Kidney capillary endothelial cell (primary cell): Measurements from ENCODE around the gene ZNF598.
"Not testable (repeated sequence)": the region's sequence is repeated elsewhere in the genome, so short reads cannot be mapped to it uniquely, and the experiment has no call there.

Experiments
- DNase-seq: peaks from one replicate; pipeline ENCODE4 v3.0.0-alpha.2; 2018; ENCODE audit warnings: low spot score

ZNF598 gene

DNA sequence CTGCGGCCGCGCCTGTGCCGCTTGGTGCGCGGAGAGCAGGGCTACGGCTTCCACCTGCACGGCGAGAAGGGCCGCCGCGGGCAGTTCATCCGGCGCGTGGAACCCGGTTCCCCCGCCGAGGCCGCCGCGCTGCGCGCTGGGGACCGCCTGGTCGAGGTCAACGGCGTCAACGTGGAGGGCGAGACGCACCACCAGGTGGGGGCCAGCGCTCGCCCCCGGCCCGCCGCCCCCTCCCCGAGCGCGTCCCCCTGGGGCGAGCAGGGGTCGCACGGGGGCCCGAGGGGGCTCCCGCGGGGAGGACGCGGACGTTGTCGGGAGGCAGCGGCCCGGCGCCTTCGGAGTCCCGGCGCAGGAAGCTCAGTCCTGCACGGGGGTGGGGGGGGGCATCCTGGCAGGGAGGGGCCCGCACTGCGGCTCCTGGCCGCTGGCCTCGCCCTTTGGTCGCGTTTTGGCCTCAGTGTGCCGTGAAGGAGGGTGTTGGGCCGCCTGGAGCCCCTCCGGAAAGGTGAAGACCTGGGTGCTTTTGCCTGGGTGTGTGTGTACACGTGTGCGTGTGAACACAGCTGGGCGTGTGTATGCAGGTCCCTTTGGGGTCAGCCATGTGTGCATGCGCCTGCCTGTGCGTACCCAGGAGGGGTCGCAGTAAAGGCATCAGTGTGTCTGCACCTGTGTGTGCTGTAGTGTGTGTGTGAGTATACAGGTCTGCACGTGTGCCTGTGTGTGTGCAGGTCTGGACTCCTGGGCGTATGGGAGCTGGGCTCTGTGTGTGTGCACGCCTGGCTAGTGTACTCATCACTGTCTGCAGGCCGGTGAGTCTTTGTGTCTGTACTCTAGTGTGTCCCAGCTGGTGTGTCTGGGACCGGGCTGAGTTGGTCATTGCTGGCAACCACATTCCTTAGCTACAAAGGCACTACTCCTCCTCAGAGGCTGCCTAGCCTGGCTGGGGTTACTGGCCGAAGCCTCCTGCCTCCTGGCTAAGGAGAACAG lies 17.7 kb upstream of the ZNF598 start:
- DNase-seq: no peak

GRCh38 chr16:2026461-2027023 lies 16.9 kb upstream of the ZNF598 start, which contains the start of gene NHERF2:
Gene NHERF2 (plus strand): TSS chr16:2026902. CDS start chr16:2027006, 104 bp downstream.
- DNase-seq: no peak

- DNase-seq: no peak
Observed at GRCh38 chr16:2025878-2026460, 16.3 kb upstream of the ZNF598 start.

GRCh38 chr16:2025251-2025650 lies 15.6 kb upstream of the ZNF598 start:
- no peak for DNase-seq

DNA sequence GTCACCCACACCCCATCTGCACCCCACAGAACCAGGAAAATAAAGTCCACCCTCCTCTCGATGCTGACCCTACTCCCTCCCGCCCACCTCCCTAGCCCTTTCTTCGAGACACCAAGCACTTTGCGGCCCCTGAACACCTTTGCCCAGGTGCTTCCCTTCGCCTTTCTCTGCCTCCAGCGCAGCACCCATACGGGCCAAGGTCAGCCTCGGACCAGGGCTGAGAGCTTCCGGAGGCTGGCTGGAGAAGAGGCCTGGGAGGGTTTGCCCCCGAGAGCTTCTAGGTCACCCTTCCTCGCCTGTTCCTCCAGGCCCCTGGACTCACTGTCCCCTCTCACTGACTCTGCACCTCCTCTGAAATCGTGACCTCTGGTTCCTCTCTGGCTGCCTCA lies 14.4 kb upstream of the ZNF598 start:
- DNase-seq: no peak

GRCh38 chr16:2023092-2024031 lies 13.7 kb upstream of the ZNF598 start:
- DNase-seq: peak; percentile 88

- DNase-seq: no peak
Observed at GRCh38 chr16:2022723-2023091, 13.1 kb upstream of the ZNF598 start.

DNA sequence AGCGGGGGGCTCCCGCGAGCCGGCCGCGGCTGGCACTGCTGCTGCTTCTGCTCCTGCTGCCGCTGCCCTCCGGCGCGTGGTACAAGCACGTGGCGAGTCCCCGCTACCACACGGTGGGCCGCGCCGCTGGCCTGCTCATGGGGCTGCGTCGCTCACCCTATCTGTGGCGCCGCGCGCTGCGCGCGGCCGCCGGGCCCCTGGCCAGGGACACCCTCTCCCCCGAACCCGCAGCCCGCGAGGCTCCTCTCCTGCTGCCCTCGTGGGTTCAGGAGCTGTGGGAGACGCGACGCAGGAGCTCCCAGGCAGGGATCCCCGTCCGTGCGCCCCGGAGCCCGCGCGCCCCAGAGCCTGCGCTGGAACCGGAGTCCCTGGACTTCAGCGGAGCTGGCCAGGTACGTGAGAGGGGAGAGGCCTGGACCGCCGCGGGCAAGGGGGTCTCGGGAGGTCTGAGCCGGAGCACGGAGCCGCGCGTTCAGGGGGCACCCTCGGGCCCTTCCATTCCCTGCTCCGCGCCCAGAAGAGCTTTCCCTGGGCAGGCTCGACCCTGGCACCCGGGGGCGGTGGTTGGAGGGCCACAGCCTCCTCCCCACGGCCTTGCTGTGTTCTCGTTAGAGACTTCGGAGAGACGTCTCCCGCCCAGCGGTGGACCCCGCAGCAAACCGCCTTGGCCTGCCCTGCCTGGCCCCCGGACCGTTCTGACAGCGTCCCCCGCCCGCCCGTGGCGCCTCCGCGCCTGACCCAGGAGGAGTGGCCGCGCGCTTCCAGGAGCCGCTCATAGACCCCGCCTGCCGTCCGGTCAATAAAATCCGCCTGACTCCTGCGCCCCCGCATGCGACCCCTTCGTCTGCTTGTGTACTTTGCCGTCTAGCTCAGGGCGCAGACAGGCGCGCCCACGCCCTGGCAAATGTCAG lies 10.6 kb upstream of the ZNF598 start:
- no peak for DNase-seq

DNA sequence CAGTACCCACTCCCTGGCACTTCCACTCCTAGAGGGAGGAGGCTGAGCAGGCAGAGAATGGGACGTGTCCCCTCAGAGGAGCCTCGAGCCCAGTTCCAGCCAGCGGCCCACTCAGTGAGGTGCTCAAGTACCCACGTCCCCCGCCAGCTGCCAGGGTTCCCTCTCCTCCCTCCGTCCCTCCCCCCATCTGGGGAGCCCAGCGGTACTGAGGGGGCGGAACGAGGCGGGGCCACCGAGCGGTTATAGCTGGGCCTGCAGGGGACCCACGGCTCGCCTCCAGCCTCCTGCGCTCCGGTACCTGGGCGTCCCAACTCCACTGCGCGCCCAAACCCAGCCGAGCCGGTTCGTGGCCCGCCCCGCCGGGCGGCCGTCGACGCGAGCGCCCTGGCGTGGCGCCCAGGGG lies 9.9 kb upstream of the ZNF598 start, which contains the start of gene NPW:
NPW (plus strand) TSS at position 268 of the 403 bp plus-strand sequence.
- DNase-seq: no peak

DNA sequence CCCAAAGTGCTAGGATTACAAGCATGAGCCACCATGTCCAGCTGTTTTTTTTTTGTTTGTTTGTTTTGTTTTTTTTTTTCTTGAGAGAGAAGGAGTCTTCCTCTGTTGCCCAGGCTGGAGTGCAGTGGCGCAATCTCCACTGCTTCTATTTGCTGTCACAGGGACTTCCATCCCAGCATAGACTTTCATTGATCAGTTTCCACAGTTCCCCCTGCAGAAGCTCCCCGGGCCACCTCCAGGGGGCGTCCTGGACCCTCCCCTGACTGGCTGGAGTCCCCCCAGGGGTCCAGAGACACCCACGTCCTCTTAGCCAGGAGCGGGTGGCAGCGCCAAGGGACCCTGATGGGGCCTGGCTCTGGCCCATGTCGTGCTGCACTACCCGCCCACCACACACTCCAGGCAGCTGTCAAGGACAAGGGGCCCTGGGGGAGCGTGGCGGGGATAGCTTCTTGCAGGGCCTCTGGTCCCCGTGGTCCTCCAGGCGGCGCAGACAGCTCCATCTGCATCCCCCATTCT lies 6.8 kb upstream of the ZNF598 start:
- no peak for DNase-seq

GRCh38 chr16:2015947-2016208 lies 6.3 kb upstream of the ZNF598 start:
- DNase-seq: no peak

- no peak for DNase-seq
Observed at GRCh38 chr16:2015117-2015946, 5.7 kb upstream of the ZNF598 start.

DNA sequence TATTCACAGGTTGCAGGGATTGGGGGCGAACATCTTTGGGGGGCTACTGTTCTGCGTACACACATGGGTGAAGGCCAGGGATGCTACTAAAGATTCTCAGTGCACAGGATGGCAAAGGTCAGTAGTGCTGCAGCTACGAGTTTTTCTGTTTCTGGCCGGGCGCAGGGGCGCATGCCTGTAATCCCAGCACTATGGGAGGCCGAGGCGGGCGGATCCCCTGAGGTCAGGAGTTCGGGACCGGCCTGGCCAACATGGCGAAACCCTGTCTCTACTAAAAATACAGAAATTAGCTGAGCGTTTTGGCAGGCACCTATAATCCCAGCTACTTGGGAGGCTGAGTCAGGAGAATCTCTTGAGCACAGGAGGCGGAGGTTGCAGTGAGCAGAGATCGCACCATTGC lies 3.9 kb upstream of the ZNF598 start:
- DNase-seq: no peak

DNA sequence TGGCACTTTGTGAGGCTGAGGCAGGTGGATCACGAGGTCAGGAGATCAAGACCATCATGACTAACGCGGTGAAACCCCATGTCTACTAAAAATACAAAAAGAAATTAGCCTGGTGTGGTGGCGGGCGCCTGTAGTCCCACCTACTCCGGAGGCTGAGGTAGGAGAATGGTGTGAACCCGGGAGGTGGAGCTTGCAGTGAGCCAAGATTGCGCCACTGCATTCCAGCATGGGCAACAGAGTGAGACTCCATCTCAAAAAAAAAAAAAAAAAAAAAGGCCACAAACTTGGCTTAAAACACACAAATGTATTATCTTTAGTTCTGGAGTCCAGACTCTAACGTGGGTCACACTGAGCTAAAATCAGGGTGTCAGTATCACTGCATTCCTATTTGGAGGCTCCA lies 2.1 kb upstream of the ZNF598 start:
- not testable (repeated sequence) for DNase-seq

- no peak for DNase-seq
Observed at GRCh38 chr16:2009164-2009711, 383 bp downstream of the ZNF598 start.

- DNase-seq: no peak
Observed at GRCh38 chr16:2008631-2009163, 924 bp downstream of the ZNF598 start.

DNA sequence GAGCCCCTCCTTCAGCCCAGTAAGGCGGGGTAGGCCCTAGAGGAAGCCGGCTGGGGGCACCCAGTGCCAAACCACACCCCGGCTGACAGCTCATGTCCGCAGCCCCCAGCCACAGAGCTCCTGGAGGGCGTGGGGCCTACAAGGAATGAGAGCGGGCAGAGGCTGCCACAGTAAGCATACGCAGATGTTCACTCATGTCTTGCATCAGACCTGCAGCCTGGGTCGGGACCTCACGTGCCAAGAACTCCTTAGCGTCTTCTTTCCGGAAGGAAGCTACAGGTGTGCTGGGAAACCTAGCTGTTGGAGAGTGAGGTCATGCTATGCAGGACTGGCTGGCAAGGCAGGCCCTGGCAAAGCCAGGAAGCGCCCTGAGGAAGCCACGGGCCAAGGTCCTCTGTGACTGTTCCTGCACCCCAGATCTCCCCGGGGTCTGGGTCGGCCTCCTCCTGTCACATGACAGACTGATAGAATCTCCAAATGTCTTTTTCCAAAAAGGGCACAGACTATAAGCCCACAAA lies 1.6 kb downstream of the ZNF598 start:
- DNase-seq: no peak

- no peak for DNase-seq
Observed at GRCh38 chr16:2007081-2007836, 2.4 kb downstream of the ZNF598 start.
